GM12864 (cell line): ENCODE data around the gene BICD2.

Source experiments
- DNase-seq: peaks from one replicate; pipeline ENCODE4 v3.0.0-alpha.2; 2011; ENCODE audit warnings: low read depth
- H3K4me3 ChIP-seq: 2 replicates; pipeline ENCODE4 v1.5.1; 2011; ENCODE audit warnings: mild to moderate bottlenecking, low read depth, low read length, control low read depth
- TF ChIP-seq, protein P1 (sequence below): IDR thresholded peaks from 2 replicates; pipeline ENCODE4 v1.5.1; 2011; ENCODE audit warnings: low read depth, mild to moderate bottlenecking, moderate library complexity, low read length, control low read depth, inconsistent platforms; ENCODE audit errors: missing control alignments

BICD2 gene

DNA sequence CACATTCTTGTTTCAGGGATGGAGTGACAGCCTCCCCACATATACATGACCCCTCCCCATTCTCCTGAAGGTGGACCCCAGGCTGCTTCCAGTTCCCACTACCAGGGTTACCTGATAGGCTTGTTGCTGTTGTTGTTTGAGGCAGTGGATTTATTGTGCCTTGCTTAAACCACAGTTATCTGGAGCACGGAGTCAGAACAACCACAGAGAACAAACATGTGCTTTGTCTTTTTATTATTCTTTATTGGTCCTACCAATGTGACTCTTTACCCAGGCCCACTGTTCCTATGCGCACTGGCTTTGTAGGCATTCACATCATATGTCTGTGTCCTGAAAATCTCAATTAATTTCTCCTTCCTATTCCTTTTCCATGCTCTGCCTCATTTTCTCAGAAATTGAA is 53.5 kb downstream of the BICD2 start:
- no peak for DNase-seq
- no peak overlapping the region for H3K4me3 ChIP-seq
- TF ChIP-seq, protein P1, sequence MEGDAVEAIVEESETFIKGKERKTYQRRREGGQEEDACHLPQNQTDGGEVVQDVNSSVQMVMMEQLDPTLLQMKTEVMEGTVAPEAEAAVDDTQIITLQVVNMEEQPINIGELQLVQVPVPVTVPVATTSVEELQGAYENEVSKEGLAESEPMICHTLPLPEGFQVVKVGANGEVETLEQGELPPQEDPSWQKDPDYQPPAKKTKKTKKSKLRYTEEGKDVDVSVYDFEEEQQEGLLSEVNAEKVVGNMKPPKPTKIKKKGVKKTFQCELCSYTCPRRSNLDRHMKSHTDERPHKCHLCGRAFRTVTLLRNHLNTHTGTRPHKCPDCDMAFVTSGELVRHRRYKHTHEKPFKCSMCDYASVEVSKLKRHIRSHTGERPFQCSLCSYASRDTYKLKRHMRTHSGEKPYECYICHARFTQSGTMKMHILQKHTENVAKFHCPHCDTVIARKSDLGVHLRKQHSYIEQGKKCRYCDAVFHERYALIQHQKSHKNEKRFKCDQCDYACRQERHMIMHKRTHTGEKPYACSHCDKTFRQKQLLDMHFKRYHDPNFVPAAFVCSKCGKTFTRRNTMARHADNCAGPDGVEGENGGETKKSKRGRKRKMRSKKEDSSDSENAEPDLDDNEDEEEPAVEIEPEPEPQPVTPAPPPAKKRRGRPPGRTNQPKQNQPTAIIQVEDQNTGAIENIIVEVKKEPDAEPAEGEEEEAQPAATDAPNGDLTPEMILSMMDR = no peak

DNA sequence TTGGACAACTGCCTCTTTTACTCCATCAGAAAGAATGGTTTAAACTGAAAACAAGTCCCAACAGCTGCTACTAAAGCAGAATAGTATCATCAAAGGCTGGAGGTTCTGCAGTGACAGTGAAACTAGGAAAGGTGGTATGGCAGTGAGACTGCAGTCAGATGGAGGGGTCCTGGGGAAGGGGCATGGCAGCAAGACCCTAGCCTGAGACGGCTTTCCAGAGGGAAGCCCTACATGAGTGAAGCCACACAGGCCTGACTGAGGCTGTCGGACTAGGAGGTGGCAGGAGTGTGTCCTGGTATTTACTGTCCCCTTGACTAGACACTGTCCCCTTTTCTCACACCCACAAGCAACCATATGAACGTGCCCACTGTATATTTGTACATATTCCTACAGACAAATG is 54.3 kb downstream of the BICD2 start:
- H3K4me3 ChIP-seq = no peak overlapping the region
- no peak for DNase-seq
- TF ChIP-seq, protein P1 = no peak

DNA sequence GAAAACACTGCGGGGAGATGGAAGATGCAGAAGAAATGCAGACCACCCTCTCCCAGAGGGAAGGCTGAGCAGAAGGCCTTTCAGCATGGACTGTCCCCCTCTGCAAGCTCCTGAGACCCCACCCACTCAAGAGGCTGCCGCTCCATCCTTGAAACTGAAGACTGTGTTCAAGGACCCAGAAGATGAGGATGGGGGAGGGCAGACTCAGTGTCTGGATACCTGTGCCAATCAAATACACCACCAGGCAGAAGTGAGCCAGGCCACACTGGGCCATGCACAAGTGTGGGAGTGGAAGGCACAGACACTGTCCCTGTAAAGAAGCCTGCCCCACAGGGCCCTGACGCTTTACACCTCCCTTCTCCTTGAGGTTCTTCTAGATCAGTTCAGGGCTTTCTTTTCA is 54.7 kb downstream of the BICD2 start:
- no peak for DNase-seq
- no peak overlapping the region for H3K4me3 ChIP-seq
- TF ChIP-seq, protein P1 = no peak

DNA sequence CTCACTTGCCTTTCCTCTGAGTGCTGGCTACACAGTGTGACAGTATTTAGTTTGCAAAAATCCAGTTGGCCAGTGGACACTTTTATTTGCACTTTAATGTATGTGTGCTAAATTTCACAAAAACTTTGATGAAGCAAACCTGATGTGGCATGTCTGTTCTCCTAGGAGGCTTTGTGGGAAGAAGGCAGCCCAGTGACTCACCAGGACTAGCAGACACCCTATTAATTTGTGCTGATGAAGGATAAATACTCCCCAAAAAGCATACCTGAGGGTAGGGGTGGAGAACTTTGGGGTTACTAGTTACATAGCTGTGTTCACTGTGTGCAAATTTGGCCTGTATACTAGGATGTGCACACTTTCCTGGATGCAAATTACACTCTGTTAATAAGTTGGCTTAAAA is 55.4 kb downstream of the BICD2 start:
- DNase-seq = no peak
- TF ChIP-seq, protein P1 = no peak
- no peak overlapping the region for H3K4me3 ChIP-seq

DNA sequence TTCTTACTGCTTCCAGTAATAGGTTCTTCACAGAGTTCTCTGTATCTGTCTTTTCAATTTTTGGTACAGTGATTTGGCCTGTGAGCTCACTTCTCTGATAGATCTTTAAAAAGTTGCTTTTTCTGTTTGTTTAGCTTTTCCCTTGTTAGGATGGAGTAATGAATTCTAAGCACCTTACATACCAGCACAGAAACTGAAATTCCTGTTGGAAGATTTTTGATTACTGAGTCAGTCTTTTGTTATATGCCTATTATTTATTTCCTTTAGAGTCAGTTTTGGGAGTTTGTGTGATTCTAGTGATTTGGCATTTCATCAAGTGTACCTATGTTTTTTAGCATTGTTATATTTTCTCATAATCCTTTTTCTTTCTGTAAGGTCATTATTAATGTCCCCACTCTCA is 57.1 kb downstream of the BICD2 start:
- DNase-seq = no peak
- no peak overlapping the region for H3K4me3 ChIP-seq
- TF ChIP-seq, protein P1 = no peak

DNA sequence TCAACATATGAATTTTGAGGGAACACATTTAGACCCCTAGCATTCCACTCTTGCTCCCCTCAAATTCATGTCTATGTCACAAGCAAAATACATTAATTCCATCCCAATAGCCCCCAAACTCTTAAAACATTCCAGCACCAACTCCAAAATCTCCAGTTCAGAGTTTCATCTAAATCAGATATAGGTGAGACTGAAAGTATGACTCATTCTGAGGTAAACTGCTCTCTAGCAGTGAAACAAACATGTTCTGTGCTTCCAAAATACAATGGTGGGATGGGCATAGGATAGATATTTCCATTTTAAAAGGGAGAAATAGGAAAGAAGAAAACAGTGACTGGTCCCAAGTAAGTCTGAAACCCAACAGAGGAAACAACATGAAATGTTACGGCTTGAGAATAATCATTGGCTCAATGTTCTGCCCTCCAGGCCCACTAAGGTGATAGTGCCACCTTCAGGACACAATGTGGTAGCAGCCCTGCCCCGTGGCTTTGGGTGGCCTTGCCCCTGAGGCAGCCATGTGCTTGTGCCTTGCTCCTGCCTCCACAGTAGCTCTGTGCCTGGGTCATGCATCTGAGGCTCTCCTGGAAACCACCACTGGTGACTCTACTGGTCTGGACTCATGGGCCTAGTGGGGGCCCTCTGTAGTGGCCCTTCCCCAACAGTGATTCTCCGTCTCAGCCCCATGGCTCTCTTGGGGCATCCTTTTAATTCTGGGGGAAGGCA is 58.3 kb downstream of the BICD2 start:
- H3K4me3 ChIP-seq = no peak overlapping the region
- TF ChIP-seq, protein P1 = peak; percentile 86
- no peak for DNase-seq

DNA sequence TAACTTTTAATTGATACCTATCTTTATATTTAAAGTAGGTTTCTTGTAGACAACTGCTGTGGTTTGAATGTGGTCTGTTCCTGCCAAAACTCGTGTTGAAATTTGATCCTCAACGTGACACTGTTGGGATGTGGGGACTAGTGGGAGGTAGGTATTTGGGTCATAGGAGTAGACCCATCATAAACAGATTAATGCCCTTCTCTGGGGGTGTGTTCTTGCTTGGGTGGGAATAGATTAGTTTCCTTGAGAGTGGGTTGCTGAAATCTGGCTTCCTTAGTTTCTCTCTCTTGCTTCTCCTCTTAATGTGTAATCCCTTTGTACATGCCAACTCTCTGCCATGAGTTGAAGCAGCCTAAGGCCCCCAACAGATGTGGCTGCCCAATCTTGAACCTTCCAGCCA is 60.1 kb downstream of the BICD2 start:
- TF ChIP-seq, protein P1 = no peak
- no peak for DNase-seq

More for the DNA sequence above, 60.1 kb downstream of the BICD2 start:
- no peak overlapping the region for H3K4me3 ChIP-seq
